DOHH2 (cell line): Measurements from ENCODE around the gene STK32C.

Experiments
- EZH2phosphoT487 ChIP-seq: fragments of 200-600 bp; sonication (generic); IDR thresholded peaks from 2 replicates; pipeline ENCODE4 v1.6.1; 2017; ENCODE audit warnings: borderline replicate concordance, mild to moderate bottlenecking, antibody characterized with exemption, low read length, moderate library complexity, mixed read lengths
- TF ChIP-seq, protein P1 (sequence below): fragments of 200-600 bp; sonication (generic); IDR thresholded peaks from one replicate; pipeline ENCODE4 v1.5.1; 2014; ENCODE audit warnings: antibody characterized with exemption, mild to moderate bottlenecking, low read depth, low read length; ENCODE audit not compliant: poor library complexity, severe bottlenecking

DNA sequence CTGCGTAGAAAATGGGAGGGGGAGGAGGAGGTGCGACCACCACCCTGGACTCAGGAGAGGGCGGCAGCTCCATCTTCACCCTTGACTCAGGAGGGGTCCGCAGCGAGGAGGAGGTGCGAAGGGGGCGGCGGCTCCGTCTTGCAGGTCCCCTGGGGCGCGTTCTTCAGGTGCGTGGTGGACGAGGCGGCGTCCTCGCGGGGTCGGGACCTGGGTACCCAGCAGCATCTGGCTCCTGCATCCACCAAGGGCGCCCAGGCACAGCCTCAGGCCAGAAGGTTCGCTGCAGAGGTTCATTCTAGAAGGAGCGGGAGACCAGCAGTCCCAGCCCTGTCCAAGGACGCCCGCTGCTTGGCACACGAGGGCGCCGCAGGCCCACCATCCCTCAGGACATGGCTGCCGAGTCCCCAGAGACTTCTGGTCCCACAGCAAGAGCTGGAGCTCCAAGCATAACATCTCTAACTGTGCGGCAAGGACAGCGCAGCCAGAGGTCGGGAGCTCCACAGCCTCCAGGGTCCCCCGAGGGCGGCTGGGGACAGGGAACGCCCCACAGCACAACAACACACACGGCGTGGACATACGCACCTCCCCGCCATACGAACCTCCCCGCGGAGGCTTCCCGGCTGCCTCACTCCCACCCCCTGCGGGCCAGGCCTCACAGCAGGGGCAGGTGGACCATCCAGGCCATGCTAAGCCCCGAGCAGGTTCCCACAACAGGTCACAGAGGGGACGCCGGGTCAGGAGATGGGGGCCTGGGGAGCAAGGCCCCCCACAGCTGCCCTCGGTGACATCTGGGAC, 137.8 kb downstream of the STK32C start:
- TF ChIP-seq, protein P1, sequence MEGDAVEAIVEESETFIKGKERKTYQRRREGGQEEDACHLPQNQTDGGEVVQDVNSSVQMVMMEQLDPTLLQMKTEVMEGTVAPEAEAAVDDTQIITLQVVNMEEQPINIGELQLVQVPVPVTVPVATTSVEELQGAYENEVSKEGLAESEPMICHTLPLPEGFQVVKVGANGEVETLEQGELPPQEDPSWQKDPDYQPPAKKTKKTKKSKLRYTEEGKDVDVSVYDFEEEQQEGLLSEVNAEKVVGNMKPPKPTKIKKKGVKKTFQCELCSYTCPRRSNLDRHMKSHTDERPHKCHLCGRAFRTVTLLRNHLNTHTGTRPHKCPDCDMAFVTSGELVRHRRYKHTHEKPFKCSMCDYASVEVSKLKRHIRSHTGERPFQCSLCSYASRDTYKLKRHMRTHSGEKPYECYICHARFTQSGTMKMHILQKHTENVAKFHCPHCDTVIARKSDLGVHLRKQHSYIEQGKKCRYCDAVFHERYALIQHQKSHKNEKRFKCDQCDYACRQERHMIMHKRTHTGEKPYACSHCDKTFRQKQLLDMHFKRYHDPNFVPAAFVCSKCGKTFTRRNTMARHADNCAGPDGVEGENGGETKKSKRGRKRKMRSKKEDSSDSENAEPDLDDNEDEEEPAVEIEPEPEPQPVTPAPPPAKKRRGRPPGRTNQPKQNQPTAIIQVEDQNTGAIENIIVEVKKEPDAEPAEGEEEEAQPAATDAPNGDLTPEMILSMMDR: no peak
- TF ChIP-seq EZH2phosphoT487: no peak
